Hematopoietic multipotent progenitor cell treated with erythropoietin and hydrocortisone succinate and interleukin-3 and kit ligand, for 15 days (in vitro differentiated cells): ENCODE results near the gene CD101.

ENCODE experiments used
- DNase-seq: peaks from one replicate; pipeline ENCODE4 v3.0.0-alpha.2; 2015; ENCODE audit warnings: low spot score

CD101 gene

GRCh38 chr1:116986421-116987255 lies 14.9 kb upstream of the CD101 start:
- no peak for DNase-seq

GRCh38 chr1:116987256-116987555 lies 14.4 kb upstream of the CD101 start:
- no peak for DNase-seq

- DNase-seq = no peak
These were observed 13.3 kb upstream of the CD101 start for GRCh38 chr1:116988248-116988647.

- no peak for DNase-seq
These were observed 12.7 kb upstream of the CD101 start for GRCh38 chr1:116988908-116989307.

- no peak for DNase-seq
These were observed 11.7 kb upstream of the CD101 start for GRCh38 chr1:116989835-116990234.

GRCh38 chr1:116990612-116991151 lies 10.9 kb upstream of the CD101 start:
- no peak for DNase-seq

- no peak for DNase-seq
These were observed 10.3 kb upstream of the CD101 start for GRCh38 chr1:116991171-116991845.

- DNase-seq = no peak
These were observed 9.6 kb upstream of the CD101 start for GRCh38 chr1:116991918-116992317.

GRCh38 chr1:116993286-116993685 lies 8.3 kb upstream of the CD101 start:
- DNase-seq = no peak

- no peak for DNase-seq
These were observed 7.1 kb upstream of the CD101 start for GRCh38 chr1:116994411-116994810.

- DNase-seq = no peak
These were observed 4.5 kb upstream of the CD101 start for GRCh38 chr1:116997066-116997465.

GRCh38 chr1:116997636-116998035 lies 3.9 kb upstream of the CD101 start:
- no peak for DNase-seq

- no peak for DNase-seq
These were observed 2.0 kb upstream of the CD101 start for GRCh38 chr1:116999596-116999995.

GRCh38 chr1:117000142-117000541 lies 1.4 kb upstream of the CD101 start:
- no peak for DNase-seq

GRCh38 chr1:117003223-117003875 lies 1.8 kb downstream of the CD101 start:
- no peak for DNase-seq

- no peak for DNase-seq
These were observed 6.1 kb downstream of the CD101 start for GRCh38 chr1:117007719-117008013.

- no peak for DNase-seq
These were observed 7.1 kb downstream of the CD101 start for GRCh38 chr1:117008656-117009055.

GRCh38 chr1:117009132-117009531 lies 7.6 kb downstream of the CD101 start:
- no peak for DNase-seq

- DNase-seq = no peak
These were observed 8.9 kb downstream of the CD101 start for GRCh38 chr1:117010310-117010969.

- no peak for DNase-seq
These were observed 9.8 kb downstream of the CD101 start for GRCh38 chr1:117011334-117011733.

- no peak for DNase-seq
These were observed 11.8 kb downstream of the CD101 start for GRCh38 chr1:117013309-117013858.

- no peak for DNase-seq
These were observed 12.6 kb downstream of the CD101 start for GRCh38 chr1:117014209-117014608.
